Measurements from ENCODE around the gene HAGHL. TPM values are rescaled to one million over a fixed set of nuclear protein-coding genes. Genes with fewer than 3 reads are reported as not detected.
"Not testable (repeated sequence)": the region's sequence is repeated elsewhere in the genome, so short reads cannot be mapped to it uniquely, and the experiment has no call there.

Gene HAGHL
- total RNA-seq, 1 donor from 2014 or later, result 5.9 TPM

DNA sequence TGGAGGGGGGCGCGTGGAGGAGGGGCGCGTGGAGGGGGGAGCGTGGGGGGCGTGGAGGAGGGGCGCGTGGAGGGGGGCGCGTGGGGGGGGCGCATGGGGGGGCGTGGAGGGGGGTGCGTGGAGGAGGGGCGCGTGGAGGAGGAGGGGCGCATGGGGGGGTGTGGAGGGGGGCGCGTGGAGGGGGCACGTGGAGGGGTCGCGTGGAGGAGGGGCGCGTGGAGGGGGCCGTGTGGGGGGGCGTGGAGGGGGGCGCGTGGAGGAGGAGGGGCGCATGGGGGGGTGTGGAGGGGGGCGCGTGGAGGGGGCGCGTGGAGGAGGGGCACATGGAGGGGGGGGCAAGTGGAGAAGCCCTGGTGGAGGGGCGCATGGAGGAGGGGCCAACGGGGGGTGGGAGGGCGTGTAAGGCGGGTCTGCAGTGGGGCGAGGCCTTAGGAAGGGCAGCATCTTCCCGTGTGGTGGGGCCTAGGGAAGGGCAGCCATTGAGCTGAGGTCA is 40.9 kb downstream of the HAGHL start:
- intact Hi-C loops (cut with micrococcal nuclease), result no loop called here

GRCh38 chr16:768428-768827 is 41.5 kb downstream of the HAGHL start:
- intact Hi-C loops (cut with micrococcal nuclease), result no loop called here

- intact Hi-C loops (cut with micrococcal nuclease), result no loop called here
These were observed 42.4 kb downstream of the HAGHL start for GRCh38 chr16:769184-769784.

DNA sequence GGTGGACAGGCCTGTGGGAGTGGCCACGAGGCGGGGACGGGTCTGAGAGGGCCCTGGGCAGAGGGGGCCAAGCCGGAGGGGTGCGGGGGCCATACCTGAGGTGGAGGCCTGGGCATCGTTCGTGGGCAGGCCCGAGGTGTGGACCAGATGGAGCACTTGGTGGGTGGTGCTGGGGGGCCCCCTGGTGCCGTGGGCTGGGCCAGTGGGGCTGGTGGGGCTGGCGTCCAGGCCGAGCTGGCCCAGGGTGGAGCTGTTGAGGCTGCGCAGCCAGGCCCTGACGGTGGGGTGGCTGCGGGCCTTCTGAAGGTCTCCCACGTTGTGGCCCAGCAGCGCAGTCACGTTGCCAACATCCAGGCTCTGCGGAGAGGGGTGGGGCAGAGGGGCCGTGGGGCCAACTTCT is 43.0 kb downstream of the HAGHL start:
- intact Hi-C loops (cut with micrococcal nuclease), result no loop called here

- intact Hi-C loops (cut with micrococcal nuclease), result no loop called here
These were observed 43.5 kb downstream of the HAGHL start for GRCh38 chr16:770411-770810.

GRCh38 chr16:772959-773358 is 46.1 kb downstream of the HAGHL start:
- intact Hi-C loops (cut with micrococcal nuclease), result no loop called here

- intact Hi-C loops (cut with micrococcal nuclease), result no loop called here
These were observed 47.4 kb downstream of the HAGHL start for GRCh38 chr16:774086-775001.

- intact Hi-C loops (cut with micrococcal nuclease), result no loop called here
These were observed 48.4 kb downstream of the HAGHL start for GRCh38 chr16:775236-775796.

DNA sequence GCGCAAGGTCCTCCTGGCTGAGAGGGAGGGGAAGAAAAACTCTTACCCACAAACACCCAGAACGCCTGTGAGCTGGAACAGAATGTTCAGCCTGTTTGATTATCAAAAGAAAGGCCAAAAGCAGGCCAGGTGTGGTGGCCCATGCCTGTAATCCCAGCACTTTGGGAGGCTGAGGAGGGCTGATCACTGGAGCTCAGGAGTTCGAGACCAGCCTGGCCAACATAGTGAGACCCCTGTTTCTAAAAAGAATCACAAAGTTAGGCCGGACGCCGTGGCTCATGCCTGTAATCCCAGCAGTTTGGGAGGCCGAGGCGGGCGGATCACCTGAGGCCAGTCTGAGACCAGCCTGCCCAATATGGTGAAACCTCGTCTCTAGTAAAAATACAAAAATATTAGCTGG is 49.4 kb downstream of the HAGHL start:
- intact Hi-C loops (cut with micrococcal nuclease), result not testable (repeated sequence)

DNA sequence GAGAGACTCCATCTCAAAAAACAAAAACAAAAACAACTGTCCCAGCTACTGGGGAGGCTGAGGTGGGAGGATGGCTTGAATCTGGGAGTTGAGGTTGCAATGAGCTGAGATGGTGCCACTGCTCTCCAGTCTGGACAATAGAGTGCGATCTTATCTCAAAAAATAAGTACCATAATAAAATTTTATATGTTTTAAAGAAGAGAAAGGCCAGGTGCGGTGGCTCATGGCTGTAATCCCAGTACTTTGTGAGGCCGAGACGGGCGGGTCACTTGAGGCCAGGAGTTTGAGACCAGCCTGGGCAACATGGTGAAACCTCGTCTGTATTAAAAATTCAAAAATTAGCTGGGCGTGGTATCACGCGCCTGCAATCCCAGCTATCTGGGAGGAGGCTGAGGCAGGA is 49.9 kb downstream of the HAGHL start:
- intact Hi-C loops (cut with micrococcal nuclease), result no loop called here

DNA sequence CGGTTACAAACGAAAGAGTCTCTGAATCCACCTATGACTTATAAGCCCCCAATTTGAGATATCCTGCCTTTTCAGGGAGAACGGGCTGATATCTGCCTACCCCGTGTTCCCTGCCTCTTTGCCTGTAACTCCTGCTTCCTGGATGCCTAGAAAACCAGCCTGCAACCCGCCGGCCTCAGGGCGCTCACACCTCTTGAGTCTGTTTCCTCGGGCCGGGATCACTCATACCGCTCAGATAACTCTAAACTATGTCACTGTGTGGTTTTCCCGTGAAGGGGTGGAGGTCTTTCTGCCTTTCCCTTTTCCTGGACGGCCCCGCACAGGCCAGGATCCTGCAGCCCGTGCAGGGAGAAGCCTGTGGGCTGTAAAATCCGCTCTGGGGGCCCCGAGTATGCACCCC is 50.9 kb downstream of the HAGHL start:
- intact Hi-C loops (cut with micrococcal nuclease), result no loop called here

GRCh38 chr16:778447-778846 is 51.5 kb downstream of the HAGHL start:
- intact Hi-C loops (cut with micrococcal nuclease), result no loop called here

DNA sequence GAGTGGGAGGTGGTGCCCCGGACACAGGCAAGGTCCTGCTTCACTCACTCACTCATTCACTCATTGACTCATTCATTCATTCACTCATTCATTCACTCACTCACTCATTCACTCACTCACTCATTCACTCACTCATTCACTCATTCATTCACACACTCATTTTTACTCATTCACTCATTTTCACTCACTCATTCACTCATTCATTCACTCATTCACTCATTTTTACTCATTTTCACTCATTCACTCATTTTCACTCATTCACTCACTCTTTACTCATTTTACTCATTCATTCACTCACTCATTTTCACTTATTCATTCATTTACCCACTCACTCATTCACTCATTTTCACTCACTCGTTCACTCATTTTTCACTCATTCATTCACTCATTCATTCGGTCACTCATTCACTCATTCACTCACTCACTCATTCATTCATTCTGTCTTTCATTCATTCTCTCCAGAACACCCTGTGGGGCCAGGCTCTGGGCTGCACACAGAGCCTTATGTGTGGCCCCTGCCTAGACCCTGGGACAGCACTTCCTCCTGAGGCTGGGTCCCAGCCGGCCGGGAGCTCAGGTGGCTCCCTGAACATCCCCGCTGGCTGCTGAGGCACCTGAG is 52.1 kb downstream of the HAGHL start:
- intact Hi-C loops (cut with micrococcal nuclease), result no loop called here

Other genes starting within 250 kb of the HAGHL start
- gene CAPN15, start 199.4 kb upstream of the HAGHL start, total RNA-seq, result 87.2 and 89.0 TPM in 2 replicates
- gene PRR35, start 166.7 kb upstream of the HAGHL start, total RNA-seq, result not detected in 2 replicates
- gene NHLRC4, start 160.1 kb upstream of the HAGHL start, total RNA-seq, result 1.4 and 1.5 TPM in 2 replicates
- gene PIGQ, start 157.1 kb upstream of the HAGHL start, total RNA-seq, result 43.3 and 45.7 TPM in 2 replicates
- 13.6 and 16.3 TPM in 2 replicates for gene RAB40C, start 137.0 kb upstream of the HAGHL start, total RNA-seq
- 0.75 and 0.77 TPM in 2 replicates for gene WFIKKN1, start 96.1 kb upstream of the HAGHL start, total RNA-seq
- gene METTL26, start 90.8 kb upstream of the HAGHL start, total RNA-seq, result 91.0 and 91.4 TPM in 2 replicates
- 24.5 and 32.0 TPM in 2 replicates for gene MCRIP2, start 85.3 kb upstream of the HAGHL start, total RNA-seq
- gene WDR90, start 77.7 kb upstream of the HAGHL start, total RNA-seq, result 85.1 and 86.7 TPM in 2 replicates
- gene RHOT2, start 59.0 kb upstream of the HAGHL start, total RNA-seq, result 130 and 137 TPM in 2 replicates
- 0.91 and 1.4 TPM in 2 replicates for gene RHBDL1, start 51.4 kb upstream of the HAGHL start, total RNA-seq
- 67.9 and 71.2 TPM in 2 replicates for gene STUB1, start 46.7 kb upstream of the HAGHL start, total RNA-seq
- 37.2 and 41.3 TPM in 2 replicates for gene JMJD8, start 42.8 kb upstream of the HAGHL start, total RNA-seq
- gene WDR24, start 36.7 kb upstream of the HAGHL start, total RNA-seq, result 17.1 and 18.7 TPM in 2 replicates
- gene FBXL16, start 21.3 kb upstream of the HAGHL start, total RNA-seq, result 12.0 TPM in 2 replicates
- 10.3 and 10.8 TPM in 2 replicates for gene METRN, start 12.0 kb upstream of the HAGHL start, total RNA-seq
- gene ANTKMT, start 6.0 kb upstream of the HAGHL start, total RNA-seq, result 25.9 and 26.1 TPM in 2 replicates
- 4.3 and 5.4 TPM in 2 replicates for gene CCDC78, start 663 bp upstream of the HAGHL start, total RNA-seq
- gene CIAO3, start 13.9 kb downstream of the HAGHL start, total RNA-seq, result 35.4 and 37.6 TPM in 2 replicates
- 0.18 TPM in 1 of 2 replicates, not detected in the other for gene MSLN, start 33.6 kb downstream of the HAGHL start, total RNA-seq
- 34.8 TPM in 2 replicates for gene RPUSD1, start 61.3 kb downstream of the HAGHL start, total RNA-seq
- gene CHTF18, start 61.5 kb downstream of the HAGHL start, total RNA-seq, result 97.4 and 101 TPM in 2 replicates
- gene GNG13, start 73.6 kb downstream of the HAGHL start, total RNA-seq, result not detected in 2 replicates
- gene LMF1, start 243.9 kb downstream of the HAGHL start, total RNA-seq, result 19.4 and 21.9 TPM in 2 replicates